Neural crest cell (in vitro differentiated cells): ENCODE data around the gene MTHFD1L. TPM values are rescaled to one million over a fixed set of nuclear protein-coding genes. Genes with fewer than 3 reads are reported as not detected.

Experiments used
- DNase-seq: peaks from one replicate; pipeline ENCODE4 v3.0.0; 2021; ENCODE audit warnings: low read depth, mixed read lengths, low spot score
- H3K27ac Mint-ChIP-seq: one replicate; pipeline ENCODE4 v1.8.0; 2021; ENCODE audit warnings: mild to moderate bottlenecking, mixed read lengths; ENCODE audit not compliant: unreplicated experiment
- H3K27me3 Mint-ChIP-seq: 2 replicates; pipeline ENCODE4 v1.8.0; 2021; ENCODE audit warnings: low read depth, mild to moderate bottlenecking, mixed read lengths
- H3K36me3 Mint-ChIP-seq: 2 replicates; pipeline ENCODE4 v1.8.0; 2021; ENCODE audit warnings: low read depth, mild to moderate bottlenecking, mixed read lengths
- H3K4me1 Mint-ChIP-seq: 2 replicates; pipeline ENCODE4 v1.8.0; 2021; ENCODE audit warnings: mixed read lengths
- H3K4me3 Mint-ChIP-seq: one replicate; pipeline ENCODE4 v1.8.0; 2021; ENCODE audit warnings: mild to moderate bottlenecking, mixed read lengths
- H3K9me3 Mint-ChIP-seq: 2 replicates; pipeline ENCODE4 v1.8.0; 2021; ENCODE audit warnings: mixed read lengths
- CTCF ChIP-seq: fragments of 200-600 bp; sonication (generic); conservative IDR thresholded peaks from 2 replicates; pipeline ENCODE4 v1.5.0; 2021; ENCODE audit warnings: antibody characterized with exemption, mild to moderate bottlenecking
- total RNA-seq: library from RNA; stranded (reverse); gene quantifications from 2 replicates; pipeline ENCODE4 v1.2.1, GENCODE V29; 2021

MTHFD1L gene
- total RNA-seq, 1 donor from 2014 or later = 71.3 TPM

GRCh38 chr6:151147118-151147832 lies 281.8 kb downstream of the MTHFD1L start:
- no peak for DNase-seq
- Mint-ChIP-seq H3K4me1 (peaks cover 23% of the 10 kb centered on the region), H3K27me3 (no peaks in the 10 kb centered on the region), H3K9me3 (peaks cover 7% of the 10 kb centered on the region), H3K4me3 (no peak overlapping the region), H3K27ac (peak overlapping the region; percentile 89), H3K36me3 (no peaks in the 10 kb centered on the region)
- TF ChIP-seq CTCF = no peak

DNA sequence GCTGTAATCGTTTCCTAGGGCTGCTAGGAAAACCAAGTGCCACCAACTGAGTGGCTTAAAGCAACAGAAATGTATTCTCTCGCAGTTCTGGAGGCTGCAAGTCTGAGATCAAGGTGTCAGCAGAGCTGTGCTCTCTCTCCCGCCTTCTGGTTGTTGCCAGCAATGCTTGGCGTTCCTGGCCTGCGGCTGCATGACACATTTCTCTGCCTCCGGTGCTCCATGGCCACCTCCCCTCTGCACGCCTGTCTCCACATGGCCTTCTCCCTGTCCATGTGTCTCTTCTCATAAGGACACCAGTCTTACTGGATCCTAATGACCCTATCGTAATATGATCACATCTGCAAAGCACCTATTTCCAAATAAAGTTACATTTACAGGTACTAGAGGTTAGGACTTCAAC lies 282.6 kb downstream of the MTHFD1L start:
- peak overlapping the region; percentile 44 for H3K27ac Mint-ChIP-seq
- H3K36me3 Mint-ChIP-seq = no peaks in the 10 kb centered on the region
- H3K27me3 Mint-ChIP-seq = no peaks in the 10 kb centered on the region
- H3K4me3 Mint-ChIP-seq = no peak overlapping the region
- no peak for DNase-seq
- peaks cover 18% of the 10 kb centered on the region for H3K4me1 Mint-ChIP-seq
- no peak for TF ChIP-seq CTCF
- H3K9me3 Mint-ChIP-seq = peaks cover 7% of the 10 kb centered on the region

DNA sequence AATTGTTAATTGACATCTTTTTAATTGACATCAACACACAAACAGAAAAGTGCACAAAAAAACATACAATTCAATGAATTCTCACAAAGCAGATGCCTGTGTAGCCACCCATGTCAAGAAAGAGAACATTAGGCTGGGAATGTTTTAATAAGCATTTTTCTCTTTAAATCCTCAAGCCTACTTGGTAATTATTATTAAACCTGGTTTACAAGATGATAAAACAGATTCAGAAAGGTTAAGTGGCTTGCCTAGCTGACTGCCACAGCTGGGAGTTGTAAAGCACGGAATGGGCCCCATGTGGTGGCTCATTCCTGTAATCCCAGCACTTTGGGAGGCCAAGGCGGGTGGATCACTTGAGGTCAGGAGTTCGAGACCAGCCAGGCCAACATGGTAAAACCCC lies 284.3 kb downstream of the MTHFD1L start:
- Mint-ChIP-seq H3K27me3 (no peaks in the 10 kb centered on the region), H3K9me3 (peaks cover 7% of the 10 kb centered on the region), H3K4me3 (no peak overlapping the region), H3K36me3 (no peaks in the 10 kb centered on the region), H3K27ac (no peak overlapping the region), H3K4me1 (peaks cover 10% of the 10 kb centered on the region)
- DNase-seq = no peak
- TF ChIP-seq CTCF = no peak
